Ramos (cell line): ENCODE data around the gene ASB3.
"Not testable (repeated sequence)": the region's sequence is repeated elsewhere in the genome, so short reads cannot be mapped to it uniquely, and the experiment has no call there.

Experiments used
- in situ Hi-C: fragments of 300-500 bp; cut with MboI; formaldehyde crosslinking; loops from one replicate; pipeline ENCODE4 v1.14.3; 2022; ENCODE audit warnings: low sequenced_read_pairs; ENCODE audit not compliant: unreplicated experiment

Gene ASB3

GRCh38 chr2:53667130-53667529 is 119.6 kb downstream of the ASB3 start:
- in situ Hi-C loops: not testable (repeated sequence)

- in situ Hi-C loops: no loop called here
These were observed 125.9 kb downstream of the ASB3 start for GRCh38 chr2:53660886-53661285.

GRCh38 chr2:53658474-53658873 is 128.3 kb downstream of the ASB3 start:
- in situ Hi-C loops: not testable (repeated sequence)

GRCh38 chr2:53655256-53655655 is 131.5 kb downstream of the ASB3 start:
- in situ Hi-C loops: no loop called here

GRCh38 chr2:53654396-53654795 is 132.4 kb downstream of the ASB3 start:
- in situ Hi-C loops: no loop called here

- in situ Hi-C loops: no loop called here
These were observed 134.6 kb downstream of the ASB3 start for GRCh38 chr2:53652131-53652530.

DNA sequence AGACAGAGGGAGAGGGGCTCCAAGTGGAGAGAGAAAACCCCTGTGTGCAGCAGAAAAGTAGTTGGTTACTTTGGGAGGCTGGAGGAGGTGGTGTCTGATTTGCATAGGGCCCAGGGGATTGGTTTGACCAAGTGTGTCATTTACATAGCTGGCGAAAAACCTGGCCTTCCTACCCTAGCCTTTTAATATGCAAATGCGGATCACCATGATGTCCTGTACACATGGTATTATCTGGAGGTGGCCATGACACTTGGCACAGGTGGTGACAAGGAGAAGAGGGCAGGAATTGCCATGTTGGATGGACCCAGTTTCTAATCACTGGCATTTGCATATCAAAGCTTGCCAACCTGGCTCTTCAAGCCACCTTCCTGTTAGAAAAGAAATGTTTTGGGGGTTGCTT is 140.0 kb downstream of the ASB3 start:
- in situ Hi-C loops: no loop called here

DNA sequence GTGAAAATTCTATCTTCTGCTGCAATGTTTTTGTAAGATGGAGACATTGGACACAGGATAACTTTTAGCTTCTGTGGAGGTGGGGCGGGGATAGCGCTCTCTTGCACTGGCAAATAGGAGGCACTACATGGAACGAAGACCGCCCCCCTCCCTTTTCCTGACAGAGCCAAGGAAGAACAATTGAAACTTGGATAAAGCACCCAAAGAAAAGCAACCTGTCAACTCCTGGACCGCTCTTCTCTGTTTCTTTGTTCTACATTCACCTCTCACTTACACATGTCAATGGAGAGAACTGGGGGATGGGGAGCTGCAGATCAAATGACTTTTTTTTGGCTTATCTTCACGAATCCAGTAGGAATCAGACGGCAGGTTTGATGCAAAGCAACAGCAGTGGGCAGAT is 145.5 kb downstream of the ASB3 start:
- in situ Hi-C loops: no loop called here

DNA sequence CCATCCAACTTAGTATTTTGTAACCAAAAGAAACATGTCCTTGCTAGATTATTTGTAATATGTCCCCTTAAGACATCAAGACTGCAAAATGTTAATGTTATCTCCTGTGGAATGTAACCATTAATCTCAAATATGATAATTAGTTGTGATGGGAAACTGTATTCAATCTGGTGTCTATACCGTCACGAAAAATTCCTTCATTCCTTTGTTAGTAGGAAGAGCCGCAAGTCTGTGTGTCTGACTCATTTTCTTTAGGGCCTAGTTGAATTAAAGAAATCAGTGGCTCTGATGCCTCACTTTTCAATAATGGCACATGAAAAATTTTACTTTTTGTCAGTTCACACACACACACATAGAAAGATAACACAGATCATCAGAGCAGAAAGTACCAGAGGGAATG is 146.3 kb downstream of the ASB3 start:
- in situ Hi-C loops: no loop called here

GRCh38 chr2:53636596-53636995 is 150.2 kb downstream of the ASB3 start:
- in situ Hi-C loops: no loop called here

DNA sequence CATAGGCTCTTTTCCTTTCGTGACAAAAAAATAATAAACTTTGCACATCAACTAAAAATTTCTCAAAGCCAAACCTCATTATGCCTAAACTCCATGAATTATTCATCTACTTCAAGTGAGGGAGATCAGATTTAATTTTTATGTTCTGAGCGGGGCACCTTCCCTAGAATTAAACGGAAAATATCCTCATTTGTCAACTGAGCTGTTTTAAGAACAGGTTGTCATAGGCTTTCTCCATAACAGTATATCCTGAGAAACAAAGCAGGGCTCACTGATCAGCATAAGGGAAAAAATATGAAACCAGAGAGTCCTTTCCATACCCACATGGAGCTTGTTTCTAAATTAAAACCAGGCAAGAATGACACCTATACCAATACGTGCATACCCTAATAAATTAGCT is 150.6 kb downstream of the ASB3 start:
- in situ Hi-C loops: no loop called here

- in situ Hi-C loops: no loop called here
These were observed 151.1 kb downstream of the ASB3 start for GRCh38 chr2:53635694-53636093.

GRCh38 chr2:53633441-53633840 is 153.3 kb downstream of the ASB3 start:
- in situ Hi-C loops: no loop called here

DNA sequence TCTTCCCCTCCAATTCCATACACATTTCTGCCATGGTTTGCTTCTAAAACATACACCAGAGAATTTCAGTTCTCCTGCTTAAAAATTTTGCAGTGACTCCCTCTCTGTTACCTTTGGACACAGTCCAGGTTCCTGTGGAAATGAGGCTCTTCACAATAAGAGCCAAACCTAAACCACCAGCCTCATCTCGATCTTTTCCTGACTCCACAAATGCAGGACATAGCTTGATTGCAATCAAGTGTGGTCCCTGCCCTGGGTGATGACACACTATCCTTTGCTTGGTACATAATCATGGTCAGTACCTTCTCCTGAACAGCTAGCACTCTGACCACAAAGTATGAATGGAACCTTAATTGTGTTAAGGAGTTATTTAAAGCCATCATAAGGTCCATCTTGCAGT is 154.0 kb downstream of the ASB3 start:
- in situ Hi-C loops: no loop called here

DNA sequence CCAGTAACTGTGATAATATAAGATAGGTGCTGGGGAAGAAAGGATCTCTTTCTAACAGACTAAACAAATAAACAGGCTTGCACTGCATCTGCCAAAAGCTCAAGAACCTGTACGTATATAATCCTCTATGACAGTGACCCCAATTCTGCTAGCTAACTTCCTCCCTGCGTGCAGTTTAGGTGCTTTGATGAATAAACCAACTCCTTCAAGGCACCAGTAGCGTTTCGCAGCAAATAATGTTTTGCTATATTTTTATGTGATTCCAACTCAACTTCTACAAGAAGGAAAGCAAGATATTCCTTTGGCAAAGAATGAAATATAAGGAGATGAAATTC is 154.7 kb downstream of the ASB3 start:
- in situ Hi-C loops: no loop called here

- in situ Hi-C loops: no loop called here
These were observed 155.2 kb downstream of the ASB3 start for GRCh38 chr2:53631313-53632125.

DNA sequence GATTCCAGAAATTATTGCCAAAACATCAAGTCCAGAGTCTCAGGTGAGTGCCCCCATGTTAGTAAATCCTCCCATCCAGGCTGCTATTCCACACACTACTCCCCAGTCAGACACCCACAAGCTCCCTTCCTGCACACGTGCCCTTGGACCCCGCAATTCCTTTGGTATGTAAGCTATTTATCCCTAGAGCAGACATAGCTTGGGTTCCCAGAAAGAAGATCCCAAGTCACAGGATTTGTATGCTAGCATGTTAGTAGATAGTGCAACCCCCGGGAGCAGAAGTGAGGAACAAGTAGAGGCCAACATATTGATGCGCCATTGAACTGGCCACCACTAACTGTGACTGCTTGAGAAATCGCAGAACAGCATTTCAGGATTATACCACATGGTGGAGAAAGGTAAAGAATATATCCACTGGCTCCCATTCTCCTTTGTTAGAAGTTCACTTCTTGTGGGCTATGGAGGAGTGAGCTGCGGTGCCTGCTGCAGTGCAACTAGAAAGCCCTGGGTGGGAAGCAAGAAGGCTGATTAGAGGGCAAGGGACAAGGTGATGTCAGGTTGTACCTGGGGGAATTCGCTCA is 156.6 kb downstream of the ASB3 start:
- in situ Hi-C loops: no loop called here

DNA sequence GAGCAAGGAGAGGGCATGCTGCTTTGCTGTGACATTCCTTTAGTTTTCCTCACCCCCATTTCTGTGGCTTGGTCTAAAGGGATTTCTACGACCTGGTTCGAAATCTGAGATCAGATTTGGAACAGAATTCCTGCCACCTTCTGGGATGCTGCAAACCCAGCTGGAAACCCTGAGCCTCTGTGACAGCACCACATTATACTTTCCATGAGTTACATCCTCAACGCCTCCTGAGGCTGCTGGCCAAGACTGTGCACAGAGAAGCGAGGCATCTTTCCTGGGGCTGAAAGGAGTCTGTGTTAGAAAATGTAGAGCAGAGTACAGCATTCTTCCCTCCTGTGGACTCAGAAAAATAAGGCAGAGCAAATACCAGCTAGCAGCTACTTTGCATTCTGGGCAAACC is 157.3 kb downstream of the ASB3 start:
- in situ Hi-C loops: no loop called here

DNA sequence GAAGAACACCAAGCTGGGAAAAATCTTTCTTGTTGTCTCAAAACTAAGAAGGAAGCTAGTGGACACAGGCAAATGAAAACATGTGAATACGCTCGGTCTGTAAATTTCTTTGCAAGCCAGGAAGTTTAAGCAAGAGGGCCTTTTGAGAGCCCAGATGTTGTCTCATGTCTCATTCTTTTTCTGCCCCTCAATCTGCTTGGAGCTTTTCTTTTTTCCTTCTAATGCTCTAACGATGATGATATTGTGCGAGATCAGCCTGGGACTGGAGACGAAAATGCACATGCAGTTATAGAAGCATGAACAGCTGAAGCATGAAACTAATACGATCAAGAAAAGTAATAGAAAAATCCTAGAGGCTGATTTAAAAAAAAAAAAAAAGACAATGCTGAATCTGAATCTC is 157.8 kb downstream of the ASB3 start:
- in situ Hi-C loops: no loop called here

GRCh38 chr2:53622141-53622540 is 164.6 kb downstream of the ASB3 start:
- in situ Hi-C loops: no loop called here

- in situ Hi-C loops: no loop called here
These were observed 165.8 kb downstream of the ASB3 start for GRCh38 chr2:53620981-53621380.
